B cell (primary cell): Measurements from ENCODE around the gene PRKACG. TPM values are rescaled to one million over a fixed set of nuclear protein-coding genes. Genes with fewer than 3 reads are reported as not detected.

Experiments used
- ATAC-seq: fragments of 200-7000 bp; cut with Tn5 transposase; one replicate; pipeline ENCODE4 v1.10.0; 2021; ENCODE audit warnings: low read depth, mild to moderate bottlenecking, moderate number of reproducible peaks, moderate library complexity
- CTCF ChIA-PET: fragments of 350-600 bp; sonication (Branson Sonifier 250); formaldehyde crosslinking; loops from one replicate; lab custom pipeline; 2021; ENCODE audit warnings: antibody characterized with exemption, inconsistent platforms; lab: Charles Lee
- POLR2A ChIA-PET: fragments of 350-600 bp; sonication (Branson Sonifier 250); formaldehyde crosslinking; loops from one replicate; lab custom pipeline; 2021; ENCODE audit warnings: antibody characterized with exemption; lab: Charles Lee
- DNase-seq: peaks from one replicate; pipeline ENCODE4 v3.0.0; 2013
- H2AFZ ChIP-seq: 2 replicates; pipeline ENCODE4 v1.6.1; 2012; ENCODE audit warnings: mild to moderate bottlenecking, low read depth, low read length; ENCODE audit not compliant: insufficient read depth, poor library complexity, severe bottlenecking
- H3K27ac ChIP-seq, 2 donors: 1 replicate in 1 of 2; 2 replicates in 1 of 2; pipeline ENCODE4 v1.5.1; 2012 to 2013; ENCODE audit warnings: low read length in 2 of 2, mild to moderate bottlenecking in 2 of 2, moderate library complexity in 1 of 2
- H3K27me3 ChIP-seq, 4 experiments: fragments of 200-600 bp in 1 of 4; sonication (generic) in 1 of 4; replicated peaks in 1 of 4; 1 replicate in 2 of 4; 2 replicates in 2 of 4; pipeline versions ENCODE4 v1.6.1 to v1.7.0; 2013 to 2016; ENCODE audit warnings: low read length in 3 of 4, mild to moderate bottlenecking in 2 of 4, mixed read lengths in 1 of 4, moderate library complexity in 1 of 4; ENCODE audit not compliant: insufficient read depth in 4 of 4, control insufficient read depth in 3 of 4; ENCODE audit errors: control extremely low read depth in 1 of 4
- H3K36me3 ChIP-seq, 2 experiments: replicated peaks in 1 of 2; 1 replicate in 1 of 2; 2 replicates in 1 of 2; pipeline versions ENCODE4 v1.6.1 to v1.7.1; 2013; ENCODE audit warnings: low read length in 1 of 2; ENCODE audit not compliant: insufficient read depth in 2 of 2, control insufficient read depth in 1 of 2; ENCODE audit errors: control extremely low read depth in 1 of 2, extremely low read depth in 1 of 2
- H3K4me1 ChIP-seq, 2 donors: fragments of 200-600 bp in 1 of 2; sonication (generic) in 1 of 2; 1 replicate in 1 of 2; 2 replicates in 1 of 2; pipeline versions ENCODE4 v1.5.1 to v1.6.1; 2013 to 2017; ENCODE audit warnings: low read length in 2 of 2; ENCODE audit not compliant: control insufficient read depth in 2 of 2, insufficient read depth in 2 of 2
- H3K4me2 ChIP-seq: replicated peaks from 2 replicates; pipeline ENCODE3; 2012; ENCODE audit warnings: mild to moderate bottlenecking, low read depth, low read length; ENCODE audit not compliant: poor library complexity, severe bottlenecking
- H3K4me3 ChIP-seq, 5 experiments: fragments of 200-600 bp in 1 of 5; sonication (generic) in 1 of 5; 1 replicate in 3 of 5; 2 replicates in 2 of 5; pipeline versions ENCODE4 v1.5.1 to v1.7.0; 2011 to 2016; ENCODE audit warnings: low read length in 4 of 5, mild to moderate bottlenecking in 4 of 5, low read depth in 2 of 5, control low read depth in 1 of 5, moderate library complexity in 1 of 5; ENCODE audit not compliant: insufficient read depth in 1 of 5; ENCODE audit errors: control extremely low read depth in 1 of 5, extremely low read depth in 1 of 5
- H3K79me2 ChIP-seq: fragments of 200-600 bp; sonication (generic); one replicate; pipeline ENCODE4 v1.6.0; 2016; ENCODE audit warnings: low read length; ENCODE audit not compliant: control insufficient read depth, insufficient read depth
- H3K9ac ChIP-seq: fragments of 200-600 bp; sonication (generic); 2 replicates; pipeline ENCODE4 v1.6.1; 2017; ENCODE audit warnings: mild to moderate bottlenecking, low read length, moderate library complexity
- H3K9me3 ChIP-seq, 3 donors: one replicate each; pipeline versions ENCODE4 v1.6.1 to v1.7.1; 2013; ENCODE audit warnings: low read length in 2 of 3; ENCODE audit not compliant: control insufficient read depth in 2 of 3, insufficient read depth in 1 of 3; ENCODE audit errors: control extremely low read depth in 1 of 3
- H4K20me1 ChIP-seq: 2 replicates; pipeline ENCODE4 v1.6.0; 2012; ENCODE audit warnings: mild to moderate bottlenecking, low read length; ENCODE audit not compliant: insufficient read depth, control insufficient read depth, poor library complexity, severe bottlenecking
- H3K27ac Mint-ChIP-seq: one replicate; pipeline ENCODE4 v1.8.0; 2021; ENCODE audit warnings: mixed read lengths
- H3K27me3 Mint-ChIP-seq: one replicate; pipeline ENCODE4 v1.8.0; 2021; ENCODE audit warnings: mixed read lengths
- H3K4me1 Mint-ChIP-seq: one replicate; pipeline ENCODE4 v1.8.0; 2021; ENCODE audit warnings: mixed read lengths
- H3K4me3 Mint-ChIP-seq: one replicate; pipeline ENCODE4 v1.8.0; 2021; ENCODE audit warnings: mixed read lengths
- H3K9me3 Mint-ChIP-seq: one replicate; pipeline ENCODE4 v1.8.0; 2022; ENCODE audit warnings: mixed read lengths; ENCODE audit not compliant: insufficient read depth
- CTCF ChIP-seq: fragments of 200-600 bp; IDR thresholded peaks from one replicate; pipeline ENCODE4 v1.8.0; 2022; ENCODE audit warnings: antibody characterized with exemption, mild to moderate bottlenecking
- EZH2 ChIP-seq: IDR thresholded peaks from 2 replicates; pipeline ENCODE4 v1.6.1; 2012; ENCODE audit warnings: borderline replicate concordance, low read depth, mild to moderate bottlenecking, moderate library complexity, low read length; ENCODE audit not compliant: insufficient read depth, poor library complexity, severe bottlenecking
- WGBS: methylation state at CpG from one replicate; pipeline ENCODE4 v1.1.5; 2013; ENCODE audit warnings: missing lambda C conversion rate; ENCODE audit not compliant: insufficient coverage; 5-methylcytosine and 5-hydroxymethylcytosine counted together
- intact Hi-C: fragments of 100-400 bp; cut with micrococcal nuclease; formaldehyde crosslinking; loops from one replicate; pipeline ENCODE4 v1.10.0; 2022
- polyA plus RNA-seq: library from polyadenylated mRNA; depleted of rRNA; stranded (reverse); fragments of >200 nt; gene quantifications from 2 replicates; pipeline ENCODE4 v1.2.3, GENCODE V29; 2012
- total RNA-seq, 2 donors: library from RNA; stranded (reverse); fragments of 120-200 nt in 1 of 2; gene quantifications; 1 replicate in 1 of 2; 2 replicates in 1 of 2; pipeline versions ENCODE4 v1.2.3 to v1.2.4, GENCODE V29; 2013 to 2022

Gene PRKACG
- total and polyA plus RNA-seq, 2 donors (not counting 1 experiment from before 2014, with no cell fraction given) = not detected

GRCh38 chr9:69044240-69045219 is 30.6 kb upstream of the PRKACG start:
- H3K4me3 Mint-ChIP-seq = no peak overlapping the region

More at GRCh38 chr9:69044240-69045219, 30.6 kb upstream of the PRKACG start:
- H4K20me1 ChIP-seq = peaks cover 4% of the 10 kb centered on the region
- TF ChIP-seq CTCF (no peak), EZH2 (no peak)
- intact Hi-C loops = no loop called here
- Mint-ChIP-seq H3K9me3 (no peaks in the 10 kb centered on the region), H3K4me1 (peaks cover 3% of the 10 kb centered on the region), H3K27me3 (no peaks in the 10 kb centered on the region), H3K27ac (no peak overlapping the region)
- H3K4me1 ChIP-seq = no peaks in the 10 kb centered on the region
- 87% methylated on average over 7 of the region's 9 CpGs for WGBS
- H3K9me3 ChIP-seq = peaks cover 0 to 7% (median 0%) of the 10 kb centered on the region in 3 donors
- H3K9ac ChIP-seq = no peak overlapping the region
- ATAC-seq = no peak
- H3K4me2 ChIP-seq = no peak overlapping the region
- ChIA-PET CTCF (interaction anchor here (0.8 to 1.5 kb wide), 3 partner anchors 8 to 11 kb away, joined by 4 read pairs; no protein-coding TSS in a partner anchor), POLR2A (no interaction called here)
- no peak overlapping the region for H2AFZ ChIP-seq
- DNase-seq = no peak
- H3K27me3 ChIP-seq = no peaks in the 10 kb centered on the region
- no peaks in the 10 kb centered on the region for H3K79me2 ChIP-seq
- no peak overlapping the region for H3K27ac ChIP-seq
- peaks cover 2 to 15% of the 10 kb centered on the region in 2 experiments for H3K36me3 ChIP-seq
- no peak overlapping the region for H3K4me3 ChIP-seq
